ENCODE results near the gene BMP10. TPM values are rescaled to one million over a fixed set of nuclear protein-coding genes. Genes with fewer than 3 reads are reported as not detected.

BMP10 gene
- not detected for total RNA-seq

- Histone ChIP-seq H3K4me1 (no peaks in the 10 kb centered on the region), H3K4me3 (replicated peaks in 1 of 3) (no peak within 1 kb of the TSS), H3K36me3 (no peaks in the 10 kb centered on the region), H3K9me3 (no peaks in the 10 kb centered on the region), H3K27me3 (no peaks in the 10 kb centered on the region), H3K27ac (no peak within 1 kb of the TSS)
- TF ChIP-seq POLR2A (IDR thresholded peaks at IDR 0.05) = no peak
- no peak for TF ChIP-seq CTCF (IDR thresholded peaks at IDR 0.05)
- 80 to 81% methylated on average over 6 of the region's 6 CpGs for WGBS, 2 donors
- intact Hi-C loops (cut with DNase I) = no loop called here
- DNase-seq = no peak
Observed at GRCh38 chr2:68871159-68871764, at the start of gene BMP10. Gene BMP10, minus strand, starts transcription at chr2:68871397. Its CDS starts 39 bp downstream, at chr2:68871358.

GRCh38 chr2:68920481-68921170, 49.4 kb upstream of the BMP10 start:
- no peak overlapping the region for H3K27ac ChIP-seq
- DNase-seq = no peak
- WGBS, 2 donors = 85 to 93% methylated on average over 6 of the region's 6 CpGs
- TF ChIP-seq POLR2A (IDR thresholded peaks at IDR 0.05) (no peak), CTCF (IDR thresholded peaks at IDR 0.05) (no peak)
- no peaks in the 10 kb centered on the region for H3K9me3 ChIP-seq
- H3K36me3 ChIP-seq = no peaks in the 10 kb centered on the region
- H3K4me1 ChIP-seq = peaks cover 0 to 6% of the 10 kb centered on the region in 2 donors
- H3K4me3 ChIP-seq (replicated peaks in 1 of 3) = no peak overlapping the region
- intact Hi-C loops (cut with DNase I) = loop anchor here (5.0 to 10.0 kb wide), 2 partner anchors 213 to 456 kb away; partner anchors contain the start of genes APLF and FBXO48
- H3K27me3 ChIP-seq = no peaks in the 10 kb centered on the region

GRCh38 chr2:68918497-68918896, 47.3 kb upstream of the BMP10 start:
- intact Hi-C loops (cut with DNase I) = no loop called here
- Histone ChIP-seq H3K9me3 (no peaks in the 10 kb centered on the region), H3K4me1 (peaks cover 0 to 4% of the 10 kb centered on the region in 2 donors), H3K4me3 (replicated peaks in 1 of 3) (no peak overlapping the region), H3K27me3 (no peaks in the 10 kb centered on the region), H3K36me3 (no peaks in the 10 kb centered on the region), H3K27ac (no peak overlapping the region)
- no peak for TF ChIP-seq CTCF (IDR thresholded peaks at IDR 0.05)
- WGBS, 2 donors = 92 to 95% methylated on average over 7 of the region's 7 CpGs
- no peak for DNase-seq

- Histone ChIP-seq H3K27me3 (no peaks in the 10 kb centered on the region), H3K36me3 (no peaks in the 10 kb centered on the region), H3K27ac (no peak overlapping the region), H3K4me3 (replicated peaks in 1 of 3) (no peak overlapping the region), H3K9me3 (no peaks in the 10 kb centered on the region), H3K4me1 (peaks cover 0 to 4% of the 10 kb centered on the region in 2 donors)
- no peak for DNase-seq
- no peak for TF ChIP-seq POLR2A (IDR thresholded peaks at IDR 0.05)
- TF ChIP-seq CTCF (IDR thresholded peaks at IDR 0.05) = no peak
- WGBS, 2 donors = 85 to 89% methylated on average over 3 of the region's 3 CpGs
- intact Hi-C loops (cut with DNase I) = no loop called here
Observed at GRCh38 chr2:68917034-68917718, 46.0 kb upstream of the BMP10 start.

- Histone ChIP-seq H3K27ac (no peak overlapping the region), H3K4me1 (peaks cover 0 to 4% of the 10 kb centered on the region in 2 donors), H3K27me3 (no peaks in the 10 kb centered on the region), H3K4me3 (replicated peaks in 1 of 3) (no peak overlapping the region), H3K9me3 (no peaks in the 10 kb centered on the region), H3K36me3 (no peaks in the 10 kb centered on the region)
- intact Hi-C loops (cut with DNase I) = no loop called here
- TF ChIP-seq CTCF (IDR thresholded peaks at IDR 0.05) = no peak
- WGBS, 2 donors = 21 to 29% methylated on average over 1 of the region's 1 CpG
- peak in 1 of 2 donors; percentile 35 for DNase-seq
Observed at GRCh38 chr2:68916226-68916625, 45.0 kb upstream of the BMP10 start.

All from thyroid gland (tissue), 4 donors.